Retinal pigment epithelial cell (primary cell): Measurements from ENCODE around the gene EBP.

ENCODE experiments used
- DNase-seq: peaks from one replicate; pipeline ENCODE4 v3.0.0-alpha.2; 2010; ENCODE audit warnings: low read depth
- H3K4me3 ChIP-seq: 2 replicates; pipeline ENCODE4 v1.5.1; 2011; ENCODE audit warnings: mild to moderate bottlenecking, low read length, control low read depth, moderate library complexity
- TF ChIP-seq, protein P1 (sequence below): conservative IDR thresholded peaks from 2 replicates; pipeline ENCODE4 v1.5.1; 2011; ENCODE audit warnings: low read depth, low read length, control low read depth, inconsistent platforms

Gene EBP

DNA sequence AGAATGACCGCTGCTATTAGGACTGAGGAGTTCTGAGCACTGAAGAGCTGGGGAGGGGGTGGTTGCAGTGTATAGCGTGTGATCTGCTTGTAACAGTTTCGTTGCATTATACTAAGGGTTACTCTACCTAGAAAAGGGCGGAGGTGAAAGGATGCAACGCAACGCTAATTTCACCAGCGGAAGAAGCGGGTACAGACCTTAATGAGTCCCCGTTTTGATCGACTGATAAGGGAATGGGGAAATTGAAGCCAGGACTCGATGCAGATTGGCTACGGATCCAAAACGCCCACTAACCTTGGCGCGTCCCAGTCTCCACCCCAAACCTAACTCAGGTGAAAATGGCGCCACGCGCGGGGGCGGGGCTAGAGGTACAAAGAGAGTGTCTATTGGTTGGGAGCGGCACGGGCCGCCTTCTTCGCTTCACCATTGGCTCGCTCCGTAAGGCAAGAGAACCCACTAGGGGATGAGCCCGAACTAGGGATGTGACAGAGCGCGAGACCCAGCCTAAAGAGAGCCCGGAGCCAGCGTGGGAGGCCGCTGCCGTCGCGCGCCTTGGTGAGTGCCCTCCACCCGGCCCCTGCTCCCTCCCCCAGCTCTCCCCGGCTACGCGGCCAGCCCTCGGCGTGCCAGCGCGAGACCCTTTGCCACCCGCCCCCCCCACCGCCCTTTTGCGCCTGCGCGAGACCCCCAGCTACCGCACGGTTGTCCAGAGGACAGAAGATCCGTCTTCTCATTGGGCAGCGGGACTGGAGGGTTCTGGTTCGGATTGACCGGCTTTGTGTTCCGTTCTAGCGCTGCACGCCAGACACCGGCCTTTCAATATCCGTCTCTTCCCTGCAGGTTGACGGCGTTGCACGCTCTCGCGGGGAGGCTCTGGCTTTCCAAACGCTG is at the start of gene EBP:
Gene EBP, plus strand, starts transcription at position 456 of the 891 bp plus-strand sequence. CDS start 1,964 bp downstream, outside the sequence.
- H3K4me3 ChIP-seq, result peak within 1 kb of the TSS; percentile 70
- TF ChIP-seq, protein P1, sequence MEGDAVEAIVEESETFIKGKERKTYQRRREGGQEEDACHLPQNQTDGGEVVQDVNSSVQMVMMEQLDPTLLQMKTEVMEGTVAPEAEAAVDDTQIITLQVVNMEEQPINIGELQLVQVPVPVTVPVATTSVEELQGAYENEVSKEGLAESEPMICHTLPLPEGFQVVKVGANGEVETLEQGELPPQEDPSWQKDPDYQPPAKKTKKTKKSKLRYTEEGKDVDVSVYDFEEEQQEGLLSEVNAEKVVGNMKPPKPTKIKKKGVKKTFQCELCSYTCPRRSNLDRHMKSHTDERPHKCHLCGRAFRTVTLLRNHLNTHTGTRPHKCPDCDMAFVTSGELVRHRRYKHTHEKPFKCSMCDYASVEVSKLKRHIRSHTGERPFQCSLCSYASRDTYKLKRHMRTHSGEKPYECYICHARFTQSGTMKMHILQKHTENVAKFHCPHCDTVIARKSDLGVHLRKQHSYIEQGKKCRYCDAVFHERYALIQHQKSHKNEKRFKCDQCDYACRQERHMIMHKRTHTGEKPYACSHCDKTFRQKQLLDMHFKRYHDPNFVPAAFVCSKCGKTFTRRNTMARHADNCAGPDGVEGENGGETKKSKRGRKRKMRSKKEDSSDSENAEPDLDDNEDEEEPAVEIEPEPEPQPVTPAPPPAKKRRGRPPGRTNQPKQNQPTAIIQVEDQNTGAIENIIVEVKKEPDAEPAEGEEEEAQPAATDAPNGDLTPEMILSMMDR, result no peak
- DNase-seq, result peak; percentile 42

DNA sequence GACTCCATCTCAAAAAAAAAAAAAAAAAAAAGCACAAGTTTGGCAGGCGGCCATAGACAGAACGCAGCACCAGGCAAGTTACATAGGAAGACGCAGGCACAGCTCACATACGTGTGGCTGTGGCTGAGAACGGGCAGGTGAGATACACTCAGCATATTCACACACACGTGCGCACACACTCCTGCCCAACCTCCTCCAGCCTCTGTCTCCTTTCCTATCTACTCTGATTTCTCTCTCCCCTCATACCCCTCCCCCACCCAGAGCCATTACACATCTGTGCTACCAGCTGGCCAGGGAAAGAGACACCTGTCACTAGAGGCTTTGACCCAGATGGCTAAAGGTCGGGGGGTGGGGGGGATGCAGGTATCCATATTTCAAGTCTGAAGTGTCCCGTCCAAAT is 49.4 kb upstream of the EBP start:
- DNase-seq, result no peak
- H3K4me3 ChIP-seq, result no peak overlapping the region
- TF ChIP-seq, protein P1, result no peak

DNA sequence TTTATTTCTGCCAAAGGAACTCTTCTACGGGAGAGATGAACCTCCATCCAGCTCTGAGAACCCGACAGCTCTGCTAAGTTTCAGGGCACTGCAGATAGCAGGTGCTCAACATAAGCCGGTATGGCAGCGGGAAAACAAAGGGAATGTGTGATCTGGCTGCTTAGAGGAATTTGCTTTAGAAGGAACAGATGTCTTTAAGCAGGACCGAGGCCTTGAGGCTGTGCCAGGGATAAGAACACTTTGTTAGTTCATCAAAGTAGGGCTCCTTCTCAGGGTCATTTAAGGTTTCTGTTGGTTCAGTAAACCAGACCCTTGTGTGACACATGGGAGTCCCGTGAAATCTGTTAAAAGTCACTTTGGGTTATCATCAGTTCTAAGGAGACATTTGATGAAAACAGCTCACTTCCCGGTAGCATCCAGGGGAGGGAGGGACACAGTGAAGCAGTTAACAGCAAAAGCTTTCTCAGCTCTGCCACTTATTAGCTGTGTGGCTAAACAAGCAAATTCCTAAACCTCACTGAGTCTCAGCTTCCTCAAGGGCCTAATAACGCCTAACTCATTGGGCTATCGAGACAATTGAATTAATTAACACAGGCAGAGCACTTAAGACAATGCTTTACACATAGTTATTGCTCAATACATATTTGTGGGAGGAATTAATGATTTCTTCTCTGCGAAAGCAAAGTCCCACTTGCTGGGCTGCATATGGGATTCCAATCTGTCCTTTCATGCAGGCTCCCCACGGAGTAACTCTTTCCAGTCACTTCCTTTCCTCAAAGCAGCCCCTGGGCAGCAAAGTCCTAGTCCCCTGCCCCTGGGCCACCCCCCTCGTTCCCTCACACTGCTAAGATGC is 48.5 kb upstream of the EBP start:
- DNase-seq, result no peak
- TF ChIP-seq, protein P1, result no peak
- H3K4me3 ChIP-seq, result no peak overlapping the region

GRCh38 chrX:48473704-48473990 is 48.0 kb upstream of the EBP start:
- no peak overlapping the region for H3K4me3 ChIP-seq
- TF ChIP-seq, protein P1, result no peak
- no peak for DNase-seq

GRCh38 chrX:48474127-48474526 is 47.5 kb upstream of the EBP start:
- no peak for DNase-seq
- H3K4me3 ChIP-seq, result no peak overlapping the region
- TF ChIP-seq, protein P1, result no peak

- TF ChIP-seq, protein P1, result no peak
- H3K4me3 ChIP-seq, result no peak overlapping the region
- no peak for DNase-seq
Measured at GRCh38 chrX:48474581-48474980, 47.0 kb upstream of the EBP start.

- TF ChIP-seq, protein P1, result no peak
- DNase-seq, result no peak
- H3K4me3 ChIP-seq, result peak overlapping the region; percentile 86
Measured at GRCh38 chrX:48475296-48475695, 46.3 kb upstream of the EBP start.
